GM12873 (cell line): ENCODE data around the gene CBLB.

Experiments
- TF ChIP-seq, protein P1 (sequence below): IDR thresholded peaks from 2 replicates; pipeline ENCODE4 v1.5.1; 2012; ENCODE audit warnings: low read depth, mild to moderate bottlenecking, moderate library complexity, low read length, control low read depth; ENCODE audit not compliant: insufficient read depth; ENCODE audit errors: missing control alignments

Gene CBLB

DNA sequence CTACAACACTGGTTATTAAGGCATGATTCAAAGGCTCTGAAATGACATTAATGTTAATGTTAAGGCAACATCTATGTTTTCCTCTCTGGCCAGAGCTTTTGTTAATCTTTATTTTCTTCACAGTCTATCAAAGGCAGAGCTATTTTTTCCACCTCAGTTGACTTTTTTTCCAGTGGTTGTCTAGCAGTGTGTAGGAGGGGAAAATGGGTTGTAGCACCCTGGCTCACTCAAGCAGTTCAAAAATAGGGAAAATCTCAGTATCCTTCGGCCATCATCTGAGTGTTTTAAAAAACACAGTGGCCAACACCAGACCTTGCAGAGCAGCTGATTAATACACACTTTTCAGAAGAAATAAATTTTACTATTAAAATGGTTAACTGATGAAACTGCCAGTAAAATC lies 21.4 kb downstream of the CBLB start:
- TF ChIP-seq, protein P1, sequence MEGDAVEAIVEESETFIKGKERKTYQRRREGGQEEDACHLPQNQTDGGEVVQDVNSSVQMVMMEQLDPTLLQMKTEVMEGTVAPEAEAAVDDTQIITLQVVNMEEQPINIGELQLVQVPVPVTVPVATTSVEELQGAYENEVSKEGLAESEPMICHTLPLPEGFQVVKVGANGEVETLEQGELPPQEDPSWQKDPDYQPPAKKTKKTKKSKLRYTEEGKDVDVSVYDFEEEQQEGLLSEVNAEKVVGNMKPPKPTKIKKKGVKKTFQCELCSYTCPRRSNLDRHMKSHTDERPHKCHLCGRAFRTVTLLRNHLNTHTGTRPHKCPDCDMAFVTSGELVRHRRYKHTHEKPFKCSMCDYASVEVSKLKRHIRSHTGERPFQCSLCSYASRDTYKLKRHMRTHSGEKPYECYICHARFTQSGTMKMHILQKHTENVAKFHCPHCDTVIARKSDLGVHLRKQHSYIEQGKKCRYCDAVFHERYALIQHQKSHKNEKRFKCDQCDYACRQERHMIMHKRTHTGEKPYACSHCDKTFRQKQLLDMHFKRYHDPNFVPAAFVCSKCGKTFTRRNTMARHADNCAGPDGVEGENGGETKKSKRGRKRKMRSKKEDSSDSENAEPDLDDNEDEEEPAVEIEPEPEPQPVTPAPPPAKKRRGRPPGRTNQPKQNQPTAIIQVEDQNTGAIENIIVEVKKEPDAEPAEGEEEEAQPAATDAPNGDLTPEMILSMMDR = no peak

GRCh38 chr3:105846809-105847208 lies 22.0 kb downstream of the CBLB start:
- TF ChIP-seq, protein P1 = no peak

DNA sequence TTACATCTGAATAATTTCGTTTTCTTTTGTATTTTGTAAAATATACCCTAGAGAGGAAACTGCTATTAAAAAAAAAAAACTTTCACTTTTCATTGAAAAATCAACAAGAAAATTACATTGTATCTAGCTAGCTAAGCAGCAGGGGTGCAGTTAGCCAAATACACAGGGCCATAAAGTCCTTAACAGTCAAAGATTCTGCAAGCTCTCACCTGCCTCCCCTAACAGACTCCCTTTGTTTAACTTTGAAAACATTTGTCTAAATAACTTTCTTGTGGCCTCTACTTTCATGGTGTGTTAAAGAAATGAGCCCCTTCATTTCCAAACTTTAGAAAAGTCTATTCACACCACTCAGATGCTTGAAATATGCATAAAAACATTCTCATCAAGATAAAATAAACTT lies 23.3 kb downstream of the CBLB start:
- TF ChIP-seq, protein P1 = no peak

DNA sequence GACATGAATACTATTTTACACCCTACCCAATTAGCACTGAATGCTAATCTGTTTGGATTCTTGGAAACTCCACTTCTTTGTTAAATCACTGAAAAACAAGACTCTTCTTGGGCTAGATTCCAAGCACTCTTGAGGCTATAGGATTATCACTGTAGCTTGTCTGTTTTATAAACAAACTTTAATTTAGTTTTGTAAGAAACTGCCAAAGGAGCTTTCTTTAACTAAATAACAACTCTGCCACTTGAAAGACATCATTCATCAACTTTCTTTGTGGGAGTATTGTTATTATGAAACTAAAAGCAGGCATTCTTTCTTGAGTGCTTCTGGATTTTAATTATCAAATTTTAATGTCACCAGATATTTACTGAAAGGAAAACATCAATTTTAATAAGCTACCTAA lies 24.1 kb downstream of the CBLB start:
- TF ChIP-seq, protein P1 = no peak

DNA sequence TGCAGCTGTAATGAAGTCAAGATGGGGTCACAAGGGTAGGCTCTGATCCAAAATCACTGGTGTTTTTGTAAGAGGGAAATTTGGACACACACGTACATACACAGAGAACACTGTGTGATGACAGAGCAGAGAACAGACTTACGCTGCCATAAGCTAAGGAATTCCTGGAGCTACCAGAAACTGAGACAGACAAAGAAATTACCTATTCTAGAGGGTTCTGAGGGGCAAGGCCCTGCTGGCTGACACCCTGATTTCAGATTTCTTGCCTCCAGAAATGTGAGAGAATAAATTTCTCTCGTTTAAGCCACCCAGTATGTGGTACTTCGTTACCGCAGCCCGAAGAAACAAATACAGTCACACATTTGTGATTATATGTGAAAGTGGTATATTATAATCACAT lies 24.8 kb downstream of the CBLB start:
- TF ChIP-seq, protein P1 = no peak

- TF ChIP-seq, protein P1 = no peak
These were observed 25.9 kb downstream of the CBLB start for GRCh38 chr3:105842943-105843342.

DNA sequence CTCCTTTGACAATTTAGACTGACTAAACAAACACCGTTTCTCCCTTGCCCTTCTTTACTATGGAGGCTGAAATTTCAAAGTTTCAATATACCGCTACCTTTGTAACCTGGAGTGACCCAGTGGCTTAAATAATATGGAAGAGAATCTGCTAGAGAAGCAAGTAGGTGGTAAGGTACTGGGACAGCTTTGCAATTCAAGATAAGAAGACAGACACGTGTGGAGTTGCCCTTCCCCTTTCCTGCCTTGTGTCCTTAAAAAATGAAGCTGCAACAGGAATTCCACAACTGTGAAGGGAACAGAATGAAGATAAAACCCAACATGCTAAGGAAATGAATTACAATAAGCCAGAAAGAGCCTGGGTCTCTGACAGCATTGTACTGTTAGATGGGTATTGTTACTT lies 26.4 kb downstream of the CBLB start:
- TF ChIP-seq, protein P1 = no peak
